GM19023 (cell line): ENCODE data around the gene BHLHA15.

Source experiments
- ATAC-seq: cut with Tn5 transposase; IDR thresholded peaks from one replicate; pipeline ENCODE4 v1.9.1; 2021; ENCODE audit warnings: mild to moderate bottlenecking, moderate library complexity; ENCODE audit not compliant: unreplicated experiment

Gene BHLHA15

GRCh38 chr7:98186452-98187137, 24.6 kb upstream of the BHLHA15 start:
- no peak for ATAC-seq

GRCh38 chr7:98187138-98187502, 24.1 kb upstream of the BHLHA15 start:
- ATAC-seq: no peak

DNA sequence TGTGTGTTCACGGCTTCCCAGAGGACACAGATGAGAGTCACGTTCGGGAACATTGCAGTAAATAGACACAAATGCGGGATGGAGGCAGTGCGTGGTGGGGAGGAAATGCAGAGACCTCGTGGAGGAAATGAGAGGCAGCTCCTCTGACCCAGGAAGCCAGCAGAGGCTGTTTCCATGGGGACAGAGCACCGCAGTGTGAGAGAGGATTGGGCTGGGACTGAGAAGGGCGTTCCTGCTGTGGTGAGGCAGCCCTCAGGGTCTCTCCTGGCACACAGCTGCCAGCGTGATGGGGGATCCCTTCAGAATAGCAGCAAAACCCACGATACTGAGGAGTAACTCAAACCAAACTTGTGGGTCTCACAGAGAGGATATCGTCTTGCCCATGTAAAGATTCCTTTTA, 21.7 kb upstream of the BHLHA15 start:
- ATAC-seq: no peak

DNA sequence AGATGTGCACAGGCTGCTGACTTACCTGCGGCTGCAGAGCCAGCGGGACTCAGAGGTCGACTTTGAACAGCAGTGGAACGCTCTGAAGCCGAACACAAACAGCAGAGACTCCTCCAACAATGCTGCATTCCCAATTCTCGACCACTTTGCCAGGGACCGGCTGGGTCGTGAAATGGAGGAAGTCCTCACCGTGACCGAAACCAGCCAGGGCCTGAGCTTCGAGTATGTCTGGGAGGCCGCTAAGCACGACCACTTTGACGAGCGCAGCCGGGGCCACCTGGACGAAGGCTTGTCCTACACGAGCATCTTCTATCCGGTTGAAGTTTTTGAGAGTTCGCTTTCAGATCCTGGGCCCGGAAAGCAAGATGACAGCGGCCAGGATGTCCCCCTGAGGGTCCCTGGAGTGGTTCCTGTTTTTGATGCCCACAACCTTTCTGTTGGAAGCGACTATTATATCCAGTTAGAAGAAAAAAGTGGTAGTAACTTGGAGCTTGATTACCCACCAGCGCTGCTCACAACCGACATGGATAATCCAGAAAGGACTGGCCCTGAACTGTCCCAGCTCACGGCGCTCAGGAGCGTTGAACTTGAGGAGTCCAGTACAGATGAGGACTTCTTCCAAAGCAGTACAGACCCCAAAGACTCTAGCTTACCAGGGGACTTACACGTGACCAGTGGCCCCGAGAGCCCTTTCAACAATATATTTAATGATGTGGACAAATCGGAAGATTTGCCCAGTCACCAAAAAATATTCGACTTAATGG, 19.4 kb upstream of the BHLHA15 start:
- no peak for ATAC-seq

DNA sequence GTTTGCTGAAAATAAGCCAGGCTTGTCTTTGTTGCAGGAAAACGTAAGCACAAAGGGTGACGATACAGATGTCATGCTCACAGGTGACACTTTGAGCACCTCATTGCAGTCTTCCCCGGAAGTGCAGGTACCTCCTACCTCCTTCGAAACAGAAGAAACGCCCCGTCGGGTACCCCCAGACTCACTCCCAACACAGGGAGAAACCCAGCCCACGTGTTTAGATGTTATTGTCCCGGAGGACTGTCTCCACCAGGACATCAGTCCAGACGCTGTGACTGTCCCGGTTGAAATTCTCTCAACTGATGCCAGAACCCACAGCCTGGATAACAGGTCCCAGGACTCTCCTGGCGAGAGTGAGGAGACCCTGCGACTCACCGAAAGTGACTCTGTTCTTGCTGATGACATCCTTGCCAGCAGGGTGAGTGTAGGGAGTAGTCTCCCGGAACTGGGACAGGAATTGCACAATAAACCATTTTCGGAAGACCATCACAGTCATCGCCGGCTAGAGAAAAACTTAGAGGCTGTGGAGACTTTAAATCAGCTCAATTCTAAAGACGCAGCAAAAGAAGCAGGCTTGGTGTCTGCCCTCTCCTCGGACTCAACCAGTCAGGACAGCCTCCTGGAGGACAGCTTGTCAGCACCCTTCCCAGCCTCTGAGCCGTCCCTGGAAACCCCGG, 18.3 kb upstream of the BHLHA15 start:
- ATAC-seq: no peak

- no peak for ATAC-seq
These were observed 17.6 kb upstream of the BHLHA15 start for GRCh38 chr7:98193474-98194180.

DNA sequence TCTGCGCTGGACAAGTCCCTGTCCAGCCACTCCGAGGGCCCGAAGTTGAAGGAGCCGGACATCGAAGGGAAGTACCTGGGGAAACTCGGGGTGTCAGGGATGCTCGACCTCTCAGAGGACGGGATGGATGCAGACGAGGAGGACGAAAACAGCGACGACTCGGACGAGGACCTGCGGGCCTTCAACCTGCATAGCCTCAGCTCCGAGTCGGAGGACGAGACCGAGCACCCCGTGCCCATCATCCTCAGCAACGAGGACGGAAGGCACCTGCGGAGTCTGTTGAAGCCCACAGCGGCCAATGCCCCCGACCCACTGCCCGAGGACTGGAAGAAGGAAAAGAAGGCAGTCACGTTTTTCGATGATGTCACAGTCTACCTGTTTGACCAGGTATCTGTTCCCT, 17.1 kb upstream of the BHLHA15 start:
- ATAC-seq: no peak

DNA sequence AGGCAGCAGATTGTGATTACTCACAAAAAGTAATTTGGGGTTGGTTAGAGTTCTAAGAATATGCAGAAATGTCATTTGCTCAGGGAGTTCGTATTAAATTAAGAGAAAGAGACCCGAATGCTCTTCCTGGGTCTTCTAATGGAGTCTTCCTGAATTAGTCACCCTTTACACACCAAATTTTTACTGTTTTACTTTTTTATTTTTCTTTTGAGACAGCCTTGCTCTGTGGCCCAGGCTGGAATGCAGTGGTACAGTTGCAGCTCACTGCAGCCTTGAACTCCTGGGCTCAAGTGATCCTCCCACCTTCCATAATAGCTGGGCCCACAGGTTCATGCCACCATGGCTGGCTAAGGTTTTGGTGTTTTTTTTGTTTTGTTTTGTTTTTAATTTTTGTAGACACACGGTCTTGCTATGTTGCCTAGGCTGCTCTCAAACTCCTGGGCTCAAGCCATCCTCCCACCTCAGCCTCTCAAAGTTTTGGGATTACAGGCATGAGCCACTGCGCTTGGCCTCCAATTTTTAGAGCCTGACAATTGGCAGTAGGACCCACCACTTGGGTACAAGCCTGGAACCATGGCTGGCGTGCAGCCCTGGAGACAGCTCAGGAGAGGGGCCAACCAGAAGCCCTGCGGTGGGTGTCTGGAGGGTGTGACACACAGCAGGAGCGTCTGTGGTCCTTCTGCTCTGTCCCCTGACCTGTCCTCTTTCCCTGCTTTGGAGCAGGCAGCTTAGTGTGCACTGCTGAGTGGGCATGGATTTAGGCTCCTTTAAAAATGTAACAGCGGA, 16.4 kb upstream of the BHLHA15 start:
- ATAC-seq: no peak

DNA sequence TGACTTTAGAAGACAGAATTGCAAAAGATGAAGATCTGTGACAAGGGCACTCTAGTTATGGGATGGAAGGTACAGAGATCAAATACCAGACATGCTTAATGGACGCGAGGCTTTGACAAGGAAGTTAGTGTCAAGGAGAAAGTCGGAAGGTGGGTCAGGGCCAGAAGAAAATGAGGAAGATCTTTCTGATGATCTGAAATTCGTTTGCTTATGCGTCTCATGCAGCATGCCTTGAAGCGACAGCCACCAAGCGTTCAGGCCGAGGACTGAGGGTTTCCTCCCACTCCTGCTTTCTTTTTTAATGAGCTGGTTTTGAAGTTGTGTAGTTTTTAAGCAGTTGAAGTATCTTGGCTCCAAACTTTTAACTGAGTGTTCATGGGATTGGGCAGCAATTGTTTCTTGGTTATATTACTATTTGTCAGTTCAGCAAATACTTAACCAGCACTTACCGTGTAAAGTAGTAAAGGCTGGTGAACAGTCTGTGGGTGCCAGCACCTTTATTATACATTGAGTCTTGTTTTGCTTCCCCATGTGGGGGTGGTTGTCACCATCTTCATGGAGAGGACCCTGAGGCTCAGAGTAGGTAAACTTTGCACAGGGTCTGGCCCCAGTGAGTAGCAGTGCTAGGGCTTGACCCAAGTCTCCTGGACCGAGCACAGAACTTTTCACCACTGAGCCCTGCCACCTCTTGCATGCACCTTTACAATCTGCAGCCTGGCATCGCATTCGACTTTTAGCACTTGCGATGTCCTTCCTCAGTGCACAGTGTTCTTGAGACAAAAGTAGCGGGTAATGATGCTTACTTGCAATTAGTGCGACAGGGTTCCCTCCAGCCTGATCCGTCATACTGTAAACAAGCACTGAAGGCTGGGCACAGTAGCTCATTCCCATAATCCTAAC, 14.3 kb upstream of the BHLHA15 start:
- ATAC-seq: no peak

DNA sequence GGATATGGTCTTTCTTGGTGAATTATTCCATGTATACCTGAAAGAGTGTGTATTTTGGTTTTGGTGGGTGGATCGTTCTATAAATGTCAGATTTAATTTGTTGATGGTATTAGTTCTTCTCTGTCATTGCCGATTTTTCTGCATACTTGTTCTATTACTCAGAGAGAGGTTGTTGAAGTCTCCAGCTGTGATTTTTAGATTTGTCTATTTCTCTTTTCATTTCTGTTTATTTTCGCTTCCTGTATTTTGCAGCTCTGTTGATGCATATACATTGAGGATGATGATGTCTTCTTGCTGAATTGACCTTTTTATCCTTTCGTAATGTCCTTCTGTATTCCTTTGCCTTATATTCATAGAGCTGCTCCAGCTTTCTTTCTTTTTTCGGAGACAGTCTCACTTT, 12.1 kb upstream of the BHLHA15 start:
- ATAC-seq: no peak

DNA sequence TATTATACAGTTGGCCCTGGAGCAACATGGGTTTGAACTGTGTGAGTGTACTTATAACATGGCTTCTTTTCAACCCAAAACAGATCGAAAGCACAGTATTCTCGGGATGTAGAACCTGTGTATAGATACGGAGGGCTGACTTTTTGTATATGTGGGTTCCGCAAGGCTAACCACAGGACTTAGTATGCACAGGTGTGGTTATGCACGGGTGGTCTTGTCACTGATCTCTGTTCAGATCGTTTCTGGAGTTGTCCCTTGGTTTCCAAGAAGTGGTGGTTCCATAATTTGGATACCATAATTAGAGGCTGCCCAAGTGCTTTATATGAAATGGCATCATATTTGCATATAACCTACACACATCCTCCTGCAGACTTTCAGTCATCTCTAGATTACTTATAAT, 10.9 kb upstream of the BHLHA15 start:
- ATAC-seq: no peak

DNA sequence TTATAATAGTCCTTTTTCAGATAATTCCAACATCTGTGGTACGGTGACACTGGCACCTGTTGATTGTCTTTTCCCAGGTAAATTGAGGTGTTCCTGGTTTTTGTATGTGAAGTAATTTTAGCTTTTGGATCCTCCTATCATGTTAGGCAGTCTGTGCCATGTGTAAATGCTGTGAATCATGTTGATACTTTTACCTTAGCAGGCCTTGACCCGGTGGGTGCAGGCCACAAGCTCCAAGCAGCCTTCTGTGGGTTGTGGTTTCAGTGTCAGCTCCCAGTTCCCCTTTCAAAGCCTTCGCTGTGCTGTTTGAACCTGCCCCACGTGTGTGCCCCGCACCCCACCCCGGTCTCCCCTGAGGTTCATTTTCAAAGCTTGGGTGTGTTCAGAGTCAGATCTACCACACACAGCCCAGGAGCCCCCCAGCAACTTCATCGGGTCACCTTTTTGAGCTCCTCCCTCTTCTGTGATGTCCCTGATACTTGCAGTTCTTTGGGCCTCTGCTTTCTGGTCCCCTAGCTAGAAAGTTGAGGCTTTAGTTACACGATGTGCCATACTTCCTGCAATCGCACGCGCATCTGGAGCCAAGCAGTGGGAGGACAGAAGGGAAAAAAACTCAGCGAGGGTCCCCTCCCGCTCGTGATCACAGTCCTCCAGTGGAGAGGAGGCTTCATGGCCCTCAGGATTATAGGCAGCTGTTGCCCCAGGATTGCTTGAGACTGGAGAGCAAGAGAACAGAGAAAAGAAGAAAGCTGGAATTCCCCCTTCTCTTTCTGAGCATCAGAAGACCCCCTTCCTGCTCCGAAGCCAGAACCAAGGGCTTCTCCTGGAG, 8.7 kb upstream of the BHLHA15 start:
- peak; percentile 92 for ATAC-seq

DNA sequence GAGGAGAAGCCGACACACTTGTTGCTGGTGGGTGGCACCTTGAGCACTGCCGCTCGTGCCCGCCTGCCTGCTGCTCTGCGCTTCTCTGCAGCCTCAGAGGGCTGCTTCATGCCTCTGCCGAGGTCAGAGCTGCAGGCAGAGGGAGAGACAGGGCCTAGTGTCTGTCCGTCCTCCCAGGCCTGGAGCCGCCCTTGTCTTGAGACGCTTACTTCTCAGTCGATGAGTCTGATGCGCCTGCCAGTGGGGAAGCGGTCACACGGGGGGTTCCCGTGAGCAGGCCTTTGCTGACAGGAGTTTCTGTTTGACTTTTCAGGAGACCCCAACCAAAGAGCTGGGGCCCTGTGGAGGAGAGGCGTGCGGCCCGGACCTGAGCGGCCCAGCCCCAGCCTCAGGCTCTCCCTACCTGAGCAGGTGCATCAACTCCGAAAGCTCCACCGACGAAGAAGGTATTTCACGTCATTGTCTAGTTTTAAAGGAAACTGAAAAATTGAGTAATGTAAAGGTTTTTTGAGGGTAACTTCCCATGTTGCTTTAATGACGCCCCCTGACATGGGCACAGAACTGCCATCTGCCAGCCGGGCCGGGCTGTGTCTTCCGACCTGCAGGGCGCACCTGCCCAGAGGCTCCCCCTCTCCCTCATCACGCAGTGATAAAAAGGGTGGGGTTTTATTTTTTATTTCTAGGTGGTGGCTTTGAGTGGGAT, 7.8 kb upstream of the BHLHA15 start:
- peak; percentile 44 for ATAC-seq

- no peak for ATAC-seq
These were observed 7.2 kb upstream of the BHLHA15 start for GRCh38 chr7:98203964-98204605.

GRCh38 chr7:98204670-98205069, 6.6 kb upstream of the BHLHA15 start:
- no peak for ATAC-seq

GRCh38 chr7:98205162-98205845, 5.9 kb upstream of the BHLHA15 start:
- ATAC-seq: no peak
